ENCODE results near the gene SUMO3. TPM values are rescaled to one million over a fixed set of nuclear protein-coding genes. Genes with fewer than 3 reads are reported as not detected.

The SUMO3 gene
- polyA plus RNA-seq, 1 of the 3 experiments (the other 2 are of a cell fraction) = 125 TPM

- no peaks in the 10 kb centered on the region for H3K9me3 ChIP-seq
- no peak overlapping the region for H3K9ac ChIP-seq
- no peak overlapping the region for H3K4me2 ChIP-seq
- no peak overlapping the region for H2AFZ ChIP-seq (ENCODE audit: low read depth)
- POLR2A ChIA-PET = no interaction called here
- CTCF ChIA-PET = no interaction called here
- no peak for TF ChIP-seq REST (IDR thresholded peaks at IDR 0.05; ENCODE audit: low read depth, low read length)
- TF ChIP-seq USF1 (IDR thresholded peaks at IDR 0.05; ENCODE audit: borderline replicate concordance, low read depth) = no peak
- TF ChIP-seq RAD21 (IDR thresholded peaks at IDR 0.05; ENCODE audit: low read length) = no peak
- H3K79me2 ChIP-seq (ENCODE audit: insufficient read depth) = peaks cover 100% of the 10 kb centered on the region
- no peaks in the 10 kb centered on the region for H3F3A ChIP-seq (replicated peaks; ENCODE audit: insufficient read depth)
- no peak overlapping the region for H3K4me3 ChIP-seq (ENCODE audit: low read depth in 2 of 2, low read length in 1 of 2)
- H4K20me1 ChIP-seq (ENCODE audit: insufficient read depth) = peaks cover 91% of the 10 kb centered on the region
- WGBS (ENCODE audit: low lambda C conversion rate) = 94% methylated on average over 3 of the region's 3 CpGs
- peaks cover 9 to 12% of the 10 kb centered on the region in 2 experiments for H3K36me3 ChIP-seq (replicated peaks in 1 of 2; ENCODE audit: control insufficient read depth in 1 of 2, insufficient read depth in 2 of 2, low read length in 1 of 2)
- H3K27me3 ChIP-seq (ENCODE audit: insufficient read depth) = no peaks in the 10 kb centered on the region
- H3K27ac ChIP-seq (ENCODE audit: low read depth in 2 of 2, low read length in 1 of 2) = no peak overlapping the region
- no peak for DNase-seq
- H3K9me2 ChIP-seq = no peaks in the 10 kb centered on the region
- H3K4me1 ChIP-seq (ENCODE audit: control insufficient read depth in 1 of 2, insufficient read depth in 2 of 2, low read depth in 1 of 2, low read length in 1 of 2) = peaks cover 0 to 4% of the 10 kb centered on the region in 2 experiments; a peak in 2 of 4 replicates
These were observed 27.5 kb downstream of the SUMO3 start for GRCh38 chr21:44790368-44790767.

- DNase-seq = no peak
- Histone ChIP-seq H3K36me3 (replicated peaks in 1 of 2; ENCODE audit: control insufficient read depth in 1 of 2, insufficient read depth in 2 of 2, low read length in 1 of 2) (peaks cover 10 to 16% of the 10 kb centered on the region in 2 experiments), H3K9ac (no peak overlapping the region), H3K79me2 (ENCODE audit: insufficient read depth) (peaks cover 100% of the 10 kb centered on the region), H3K27me3 (ENCODE audit: insufficient read depth) (no peaks in the 10 kb centered on the region), H3K4me3 (ENCODE audit: low read depth in 2 of 2, low read length in 1 of 2) (no peak overlapping the region), H3K9me2 (no peaks in the 10 kb centered on the region), H2AFZ (ENCODE audit: low read depth) (no peak overlapping the region), H3K27ac (ENCODE audit: low read depth in 2 of 2, low read length in 1 of 2) (no peak overlapping the region), H3K4me1 (ENCODE audit: control insufficient read depth in 1 of 2, insufficient read depth in 2 of 2, low read depth in 1 of 2, low read length in 1 of 2) (peaks cover 0 to 4% of the 10 kb centered on the region in 2 experiments; a peak in 2 of 4 replicates), H3K9me3 (no peaks in the 10 kb centered on the region), H3K4me2 (no peak overlapping the region), H4K20me1 (ENCODE audit: insufficient read depth) (peaks cover 93% of the 10 kb centered on the region), H3F3A (replicated peaks; ENCODE audit: insufficient read depth) (no peaks in the 10 kb centered on the region)
- TF ChIP-seq TAF1 (IDR thresholded peaks at IDR 0.05; ENCODE audit: borderline replicate concordance, low read depth, low read length) (no peak), YY1 (IDR thresholded peaks at IDR 0.05; ENCODE audit: low read depth) (no peak), TCF12 (IDR thresholded peaks at IDR 0.05) (no peak), POLR2AphosphoS5 (IDR thresholded peaks at IDR 0.05; ENCODE audit: low read depth, low read length) (no peak), MEF2A (IDR thresholded peaks at IDR 0.05; ENCODE audit: borderline replicate concordance, low read depth) (no peak)
- TF ChIP-seq, protein P1, sequence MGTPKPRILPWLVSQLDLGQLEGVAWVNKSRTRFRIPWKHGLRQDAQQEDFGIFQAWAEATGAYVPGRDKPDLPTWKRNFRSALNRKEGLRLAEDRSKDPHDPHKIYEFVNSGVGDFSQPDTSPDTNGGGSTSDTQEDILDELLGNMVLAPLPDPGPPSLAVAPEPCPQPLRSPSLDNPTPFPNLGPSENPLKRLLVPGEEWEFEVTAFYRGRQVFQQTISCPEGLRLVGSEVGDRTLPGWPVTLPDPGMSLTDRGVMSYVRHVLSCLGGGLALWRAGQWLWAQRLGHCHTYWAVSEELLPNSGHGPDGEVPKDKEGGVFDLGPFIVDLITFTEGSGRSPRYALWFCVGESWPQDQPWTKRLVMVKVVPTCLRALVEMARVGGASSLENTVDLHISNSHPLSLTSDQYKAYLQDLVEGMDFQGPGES (IDR thresholded peaks at IDR 0.05; ENCODE audit: low read depth, low read length) = no peak
- ChIA-PET POLR2A (no interaction called here), CTCF (no interaction called here)
- 88% methylated on average over 1 of the region's 1 CpG for WGBS (ENCODE audit: low lambda C conversion rate)
These were observed 28.0 kb downstream of the SUMO3 start for GRCh38 chr21:44789880-44790279.

Data from SK-N-SH (cell line).